ENCODE data around the gene NOMO2. TPM values are rescaled to one million over a fixed set of nuclear protein-coding genes. Genes with fewer than 3 reads are reported as not detected.
A peak's percentile ranks its signal among the peaks of the same experiment; 100 is the strongest.
"Not testable (repeated sequence)": the region's sequence is repeated elsewhere in the genome, so short reads cannot be mapped to it uniquely, and the experiment has no call there.

The NOMO2 gene
- total RNA-seq, 4 donors from 2014 or later: 51.8 to 84.2 (median 81.5) TPM

DNA sequence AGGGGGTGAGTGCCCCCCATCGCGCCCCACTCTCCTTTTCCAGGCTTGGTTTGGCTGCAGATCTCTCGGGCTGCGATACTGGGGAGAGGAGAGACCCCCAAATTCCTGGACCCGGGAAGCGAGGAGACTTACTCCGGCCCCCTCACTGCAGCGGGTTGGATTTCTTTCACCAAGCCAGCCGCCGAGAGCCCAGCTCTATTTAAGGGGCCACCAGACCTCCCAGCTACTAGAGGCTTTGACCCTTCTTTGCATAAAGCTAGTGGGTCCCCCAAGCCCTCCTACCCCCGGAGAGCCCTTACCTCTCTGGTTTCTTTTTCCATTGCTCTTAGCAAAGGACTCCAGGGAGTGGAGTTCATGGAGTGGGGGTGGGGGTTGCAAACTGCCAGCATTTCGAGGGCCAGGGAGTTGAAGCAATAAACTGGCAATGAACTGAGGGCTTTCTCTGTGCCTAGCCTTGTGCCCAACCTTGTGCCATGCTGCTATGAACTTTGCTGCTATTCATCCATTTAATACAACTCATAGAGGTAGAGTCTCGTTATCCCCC, 9.5 kb upstream of the NOMO2 start:
- not testable (repeated sequence) for H3K9me3 ChIP-seq, H3K4me1 ChIP-seq, H3K27ac ChIP-seq, H3K36me3 ChIP-seq, H3K27me3 ChIP-seq, ATAC-seq
- H3K4me3 ChIP-seq: peak overlapping the region in 1 of 2 donors; percentile 22
- WGBS, 2 donors (ENCODE audit: low coverage in 1 of 2): no CpG with 5 or more reads among the region's 13 CpGs

DNA sequence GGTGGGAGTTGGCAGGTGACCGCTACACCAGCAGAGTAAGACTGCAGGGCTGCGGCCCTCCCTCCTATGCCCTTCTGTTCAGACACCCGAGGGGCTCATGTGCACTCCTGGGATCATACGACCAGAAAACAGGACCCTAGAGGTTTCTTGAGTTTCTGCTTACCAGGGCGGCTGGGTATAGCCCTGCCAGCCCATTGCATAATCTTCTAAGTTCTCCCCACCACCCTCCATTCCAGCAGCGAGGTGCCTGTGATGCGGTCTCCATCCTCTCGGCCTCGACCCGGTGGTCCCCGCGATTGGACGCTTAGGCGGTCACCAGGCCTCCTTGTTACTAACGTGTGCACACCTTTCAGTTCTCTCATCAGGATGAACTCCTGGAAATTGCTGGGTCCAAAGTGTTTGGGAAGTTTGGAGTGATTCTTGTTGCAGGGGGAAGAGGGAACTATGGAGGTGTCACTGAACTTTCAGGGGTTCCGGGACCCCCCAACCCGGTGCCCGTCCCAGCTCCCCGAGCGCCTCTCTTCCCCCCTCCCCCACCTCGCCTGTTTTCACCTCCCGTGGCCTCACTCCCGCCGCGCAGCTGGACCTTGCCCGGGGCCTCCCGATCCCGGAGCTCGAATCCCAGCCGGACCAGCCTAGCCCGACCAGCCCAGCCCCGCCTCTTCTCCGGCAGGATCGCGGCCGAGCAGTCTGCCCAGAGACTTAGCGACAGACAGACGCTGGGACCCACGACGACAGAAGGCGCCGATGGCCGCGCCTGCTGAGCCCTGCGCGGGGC, 8.8 kb upstream of the NOMO2 start:
- peak overlapping the region in 1 of 2 donors; percentile 22 for H3K4me3 ChIP-seq
- WGBS, 2 donors (ENCODE audit: low coverage in 1 of 2): 20% methylated on average over 2 of the region's 46 CpGs; no CpG with 5 or more reads in 1 of the 2 donors
- H3K27ac ChIP-seq, H3K4me1 ChIP-seq, H3K36me3 ChIP-seq, H3K9me3 ChIP-seq, H3K27me3 ChIP-seq: not testable (repeated sequence)
- ATAC-seq: peak; percentile 70

DNA sequence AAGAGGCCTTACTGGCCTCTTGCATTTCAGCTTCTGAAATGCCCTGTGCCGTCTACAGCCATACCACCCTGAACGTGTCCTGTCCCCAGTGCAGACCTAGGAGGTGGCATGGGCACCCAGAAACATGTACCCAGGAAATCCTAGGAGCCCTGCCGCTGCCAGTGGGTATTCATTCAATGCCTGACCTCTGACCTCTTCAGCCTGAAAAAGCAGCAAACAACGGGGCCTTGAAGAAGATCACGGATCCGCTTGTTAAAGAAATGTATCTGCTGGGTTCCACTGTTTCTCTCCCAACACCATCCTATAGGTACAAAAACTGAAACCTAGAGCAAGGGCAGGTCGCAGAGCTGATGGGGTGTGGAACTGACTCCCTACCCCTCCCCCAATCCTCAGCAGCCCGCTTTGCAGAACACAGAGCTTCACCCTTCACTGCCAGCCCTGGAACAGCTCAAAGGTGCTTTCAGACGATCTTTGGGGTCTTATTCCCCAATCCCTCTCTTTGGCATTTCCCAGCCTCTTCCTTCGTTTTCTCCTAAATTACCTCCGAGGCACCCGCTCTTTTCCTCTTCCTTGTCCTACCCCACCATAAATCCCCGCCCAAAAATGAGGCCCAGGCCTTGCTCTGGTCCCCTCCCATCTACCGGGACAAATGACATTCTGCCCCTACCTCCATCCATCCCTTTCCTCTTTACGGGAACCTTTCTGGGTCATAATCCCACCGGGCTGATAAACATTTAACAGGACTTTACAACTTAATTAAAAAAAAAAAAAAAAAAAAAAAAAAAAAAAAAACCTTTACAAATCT, 1.3 kb downstream of the NOMO2 start:
- peak overlapping the region in 1 of 2 donors; percentile 59 for H3K4me3 ChIP-seq
- not testable (repeated sequence) for ATAC-seq, H3K27me3 ChIP-seq, H3K36me3 ChIP-seq, H3K27ac ChIP-seq, H3K4me1 ChIP-seq, H3K9me3 ChIP-seq
- WGBS, 2 donors (ENCODE audit: low coverage in 1 of 2): 33% methylated on average over 9 of the region's 16 CpGs; no CpG with 5 or more reads in 1 of the 2 donors

DNA sequence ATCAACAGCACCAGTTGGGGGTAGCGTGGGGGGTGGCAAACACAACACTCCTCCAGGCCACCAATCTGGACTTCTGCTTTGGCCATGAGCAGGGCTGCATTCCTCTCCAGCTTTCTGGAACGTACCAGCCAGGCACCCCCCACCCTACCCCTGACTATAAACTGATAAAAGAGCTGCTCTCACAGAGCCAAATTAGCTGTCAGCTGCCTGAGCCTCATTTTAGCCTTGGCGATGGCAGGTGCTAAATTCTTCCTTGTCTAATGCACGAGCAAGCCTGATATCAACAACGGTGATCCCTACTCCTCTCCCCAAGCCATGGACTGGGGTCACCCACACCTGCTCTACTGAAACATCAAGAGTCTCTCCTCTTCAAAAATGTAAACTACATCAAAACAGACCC, 8.2 kb downstream of the NOMO2 start:
- WGBS, 2 donors (ENCODE audit: low coverage in 1 of 2): no CpG with 5 or more reads among the region's 5 CpGs
- not testable (repeated sequence) for H3K9me3 ChIP-seq, ATAC-seq, H3K27me3 ChIP-seq, H3K4me3 ChIP-seq, H3K4me1 ChIP-seq, H3K27ac ChIP-seq
- peaks cover 0 to 17% of the 10 kb centered on the region in 2 donors for H3K36me3 ChIP-seq

DNA sequence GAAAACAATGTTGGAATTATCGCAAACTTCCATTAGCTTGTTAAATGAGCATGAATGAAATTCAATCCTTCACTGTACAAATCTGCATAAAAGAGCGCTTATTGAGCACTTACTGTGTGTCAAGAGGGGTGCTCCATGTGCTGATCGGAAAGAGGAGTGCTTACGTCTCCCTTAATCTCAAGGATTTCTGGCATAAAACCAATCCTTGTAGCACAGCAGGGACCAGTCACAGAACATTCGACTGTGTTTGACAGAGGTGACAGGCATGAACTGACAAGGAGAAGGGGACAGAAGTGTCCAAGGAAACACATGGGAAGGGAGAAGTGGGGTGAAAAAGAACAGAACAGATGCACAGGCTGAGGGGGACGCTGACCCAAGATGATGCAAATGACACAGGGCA, 14.5 kb downstream of the NOMO2 start:
- WGBS, 2 donors (ENCODE audit: low coverage in 1 of 2): 60% methylated on average over 1 of the region's 6 CpGs; no CpG with 5 or more reads in 1 of the 2 donors
- not testable (repeated sequence) for ATAC-seq, H3K9me3 ChIP-seq

DNA sequence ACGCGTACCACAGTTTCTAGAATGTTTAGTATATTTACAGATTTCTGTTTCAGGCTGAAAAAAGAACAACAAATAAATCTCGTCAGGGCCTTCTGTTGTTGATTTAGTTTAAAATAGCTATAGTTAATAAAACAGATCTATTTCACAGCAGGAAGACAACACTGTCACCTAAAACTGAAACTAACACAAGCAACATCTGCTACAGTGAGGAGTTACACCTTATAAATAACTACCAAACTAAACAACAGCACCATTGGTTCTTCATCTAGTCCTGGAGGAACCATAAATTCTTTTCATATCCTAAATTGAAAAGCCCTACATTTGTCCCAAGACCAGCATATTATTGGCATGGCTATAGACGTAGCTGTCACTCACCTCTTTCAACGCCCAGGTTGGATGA, 15.0 kb downstream of the NOMO2 start:
- H3K36me3 ChIP-seq, H3K27ac ChIP-seq, H3K4me3 ChIP-seq, ATAC-seq, H3K27me3 ChIP-seq, H3K9me3 ChIP-seq, H3K4me1 ChIP-seq: not testable (repeated sequence)
- WGBS, 2 donors (ENCODE audit: low coverage in 1 of 2): no CpG with 5 or more reads among the region's 5 CpGs

More for the DNA sequence above, 14.5 kb downstream of the NOMO2 start:
- H3K27ac ChIP-seq, H3K4me1 ChIP-seq, H3K36me3 ChIP-seq, H3K27me3 ChIP-seq, H3K4me3 ChIP-seq: not testable (repeated sequence)

DNA sequence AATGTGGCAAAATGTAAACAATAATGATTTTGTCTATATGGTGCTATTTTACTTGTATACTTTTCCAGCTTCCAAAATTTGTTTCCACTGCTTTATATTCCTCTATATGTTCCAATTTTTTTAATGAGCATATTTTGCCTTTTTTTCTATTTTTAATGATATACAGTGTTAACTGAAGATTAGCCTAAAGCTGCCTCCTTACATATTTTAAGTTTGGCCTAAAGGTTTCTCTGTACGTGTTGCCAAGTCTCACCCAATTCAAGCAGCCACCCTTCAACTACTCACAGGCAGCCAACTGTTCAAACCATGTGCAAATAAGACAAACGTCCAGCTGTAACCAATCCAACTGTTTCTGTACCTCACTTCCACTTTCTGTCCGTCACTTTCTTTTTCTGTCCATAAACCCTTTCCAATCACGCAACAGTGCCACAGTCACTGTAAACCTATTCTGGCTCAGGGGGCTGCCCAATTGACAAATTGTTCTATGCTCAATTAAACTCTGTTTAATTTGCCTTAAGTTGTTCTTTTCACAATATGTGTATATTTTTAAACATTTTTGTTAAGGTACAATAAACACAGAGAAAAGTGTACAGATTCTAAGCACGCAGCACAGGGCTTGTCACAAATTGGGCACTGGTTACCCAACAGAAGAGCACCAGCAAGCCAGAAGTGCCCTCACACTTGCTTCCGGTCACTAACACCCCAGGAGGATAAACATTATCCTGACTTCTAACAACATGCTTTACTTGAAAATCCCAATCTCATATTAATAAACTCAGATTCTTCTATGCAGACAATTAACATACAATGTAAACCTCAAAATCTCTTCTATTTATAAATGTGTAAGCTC, 17.4 kb downstream of the NOMO2 start:
- not testable (repeated sequence) for H3K9me3 ChIP-seq, H3K27me3 ChIP-seq, H3K4me1 ChIP-seq, ATAC-seq, H3K36me3 ChIP-seq, H3K4me3 ChIP-seq
- 31% methylated on average over 2 of the region's 6 CpGs; no CpG with 5 or more reads in 1 of the 2 donors for WGBS, 2 donors (ENCODE audit: low coverage in 1 of 2)
- H3K27ac ChIP-seq: peak overlapping the region in 1 of 4 donors; percentile 14

DNA sequence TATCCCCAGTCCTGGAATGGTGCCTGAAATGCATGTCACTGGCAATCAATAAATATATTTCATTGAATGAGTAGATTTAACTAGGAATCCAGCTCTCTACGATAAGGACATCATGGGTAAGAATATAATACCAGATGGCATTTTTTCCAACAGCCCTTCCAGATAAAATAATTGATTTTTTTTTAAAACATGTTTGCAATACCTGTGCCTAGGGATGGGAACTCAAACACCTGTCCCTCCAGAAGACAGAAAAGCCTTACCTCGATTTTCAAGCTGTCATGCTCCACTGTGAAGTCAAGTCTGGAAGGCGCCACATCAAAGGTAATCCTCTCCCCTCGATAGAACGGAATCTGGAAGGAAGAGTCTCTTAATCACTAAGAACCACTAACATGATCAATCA, 20.0 kb downstream of the NOMO2 start:
- H3K4me3 ChIP-seq, H3K27ac ChIP-seq, H3K4me1 ChIP-seq, ATAC-seq, H3K27me3 ChIP-seq, H3K9me3 ChIP-seq, H3K36me3 ChIP-seq: not testable (repeated sequence)
- WGBS, 2 donors (ENCODE audit: low coverage in 1 of 2): no CpG with 5 or more reads among the region's 5 CpGs

DNA sequence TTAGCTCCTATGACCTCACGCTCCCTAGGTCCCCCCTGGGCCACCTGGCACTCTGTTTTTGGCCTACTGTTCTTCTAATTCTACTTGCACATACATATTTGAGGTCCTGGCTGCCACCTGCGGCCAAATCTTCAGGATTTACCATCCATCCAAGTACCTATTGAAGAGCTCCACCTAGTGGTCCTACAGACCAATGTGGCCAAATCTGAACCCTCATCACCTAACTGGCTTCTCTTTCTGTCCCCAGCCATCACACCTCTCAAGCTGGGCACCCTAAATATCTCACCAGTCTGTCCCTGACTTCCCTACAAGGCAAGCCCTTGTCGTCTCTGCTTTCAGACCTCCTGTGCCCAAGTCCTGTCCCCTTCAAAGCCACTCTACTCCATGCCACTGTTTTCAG, 24.9 kb downstream of the NOMO2 start:
- ATAC-seq, H3K27ac ChIP-seq, H3K4me1 ChIP-seq, H3K27me3 ChIP-seq, H3K4me3 ChIP-seq, H3K9me3 ChIP-seq: not testable (repeated sequence)
- peaks cover 0 to 26% of the 10 kb centered on the region in 2 donors for H3K36me3 ChIP-seq
- WGBS, 2 donors (ENCODE audit: low coverage in 1 of 2): 58 to 64% methylated on average over 2 of the region's 3 CpGs

DNA sequence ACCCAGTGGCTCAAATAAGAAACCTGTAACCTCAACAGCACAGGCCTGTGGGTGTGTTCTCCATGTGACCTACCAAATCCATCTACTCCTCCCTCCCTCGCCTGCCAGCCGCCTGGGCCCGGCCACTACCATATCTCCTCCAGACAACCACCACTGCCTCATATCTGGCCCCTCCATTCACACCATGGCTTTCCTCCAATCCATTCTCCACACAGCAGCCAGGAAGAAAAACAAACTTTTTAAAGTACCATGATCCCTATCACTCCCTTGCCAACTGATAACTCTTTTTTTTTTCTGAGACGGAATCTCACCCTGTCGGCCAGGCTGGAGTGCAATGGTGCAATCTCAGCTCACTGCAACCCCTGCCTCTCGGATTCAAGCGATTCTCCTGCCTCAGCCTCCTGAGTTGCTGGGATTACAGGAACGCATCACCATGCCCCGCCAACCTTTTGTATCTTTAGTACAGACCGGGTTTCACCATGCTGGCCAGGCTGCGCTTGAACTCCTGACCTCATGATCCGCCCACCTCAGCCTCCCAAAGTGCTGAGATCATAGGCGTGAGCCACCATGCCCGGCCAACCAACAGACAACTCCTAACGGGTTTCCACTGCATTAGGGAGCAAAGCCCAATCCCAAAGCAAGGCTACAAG, 26.3 kb downstream of the NOMO2 start:
- not testable (repeated sequence) for H3K9me3 ChIP-seq, H3K27ac ChIP-seq, H3K27me3 ChIP-seq, H3K4me1 ChIP-seq, H3K4me3 ChIP-seq
- ATAC-seq: peak; percentile 40
- 71 to 80% methylated on average over 1 to 9 of the region's 15 CpGs for WGBS, 2 donors (ENCODE audit: low coverage in 1 of 2)
- peaks cover 0 to 30% of the 10 kb centered on the region in 2 donors for H3K36me3 ChIP-seq

DNA sequence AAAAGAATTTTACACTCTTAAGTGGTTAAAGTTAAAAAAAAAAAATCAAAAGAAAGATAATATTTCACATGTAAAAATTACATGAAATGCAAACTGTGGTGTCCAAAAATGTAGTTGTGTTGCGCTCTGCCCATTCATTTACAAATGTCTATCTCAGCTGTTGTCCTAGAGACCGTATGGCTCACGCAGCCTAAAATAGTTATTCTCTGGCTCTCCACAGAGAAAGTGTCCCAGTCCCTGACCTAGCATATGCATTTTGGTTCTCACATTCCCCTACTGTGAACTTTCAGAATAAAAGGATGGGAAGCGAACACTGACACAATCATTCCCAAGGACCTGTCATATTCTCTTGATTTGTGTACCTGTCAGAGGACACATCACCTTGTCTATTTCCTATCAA, 27.6 kb downstream of the NOMO2 start:
- not testable (repeated sequence) for H3K4me3 ChIP-seq, ATAC-seq, H3K27ac ChIP-seq, H3K4me1 ChIP-seq, H3K9me3 ChIP-seq, H3K27me3 ChIP-seq
- no CpG with 5 or more reads among the region's 4 CpGs for WGBS, 2 donors (ENCODE audit: low coverage in 1 of 2)
- peaks cover 0 to 31% of the 10 kb centered on the region in 2 donors for H3K36me3 ChIP-seq

DNA sequence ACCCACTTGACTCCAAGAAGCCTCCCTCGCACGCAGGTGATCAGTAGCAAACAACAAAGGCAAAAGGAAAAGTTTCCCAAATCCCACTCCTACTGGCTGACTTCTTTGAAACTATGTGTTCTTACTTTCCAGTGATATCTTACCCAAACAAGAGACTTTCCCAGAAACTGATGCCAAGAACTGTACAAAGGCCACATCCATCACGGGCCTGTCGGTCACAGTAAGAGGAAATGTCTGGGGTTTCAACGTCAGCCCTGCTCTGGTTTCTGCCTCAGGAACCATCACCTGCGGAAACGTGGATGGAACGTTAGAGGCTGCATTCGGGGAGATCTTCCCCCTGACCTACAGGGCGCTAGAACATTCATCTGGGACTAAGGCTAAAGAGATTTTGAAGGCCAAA, 30.6 kb downstream of the NOMO2 start:
- not testable (repeated sequence) for H3K9me3 ChIP-seq, H3K4me1 ChIP-seq, H3K27me3 ChIP-seq, H3K4me3 ChIP-seq, H3K27ac ChIP-seq, ATAC-seq
- WGBS, 2 donors (ENCODE audit: low coverage in 1 of 2): no CpG with 5 or more reads among the region's 10 CpGs
- H3K36me3 ChIP-seq: peaks cover 0 to 47% of the 10 kb centered on the region in 2 donors
